NCI-H2171 (cell line): ENCODE data around the gene NDUFA8.
"Not testable (repeated sequence)": the region's sequence is repeated elsewhere in the genome, so short reads cannot be mapped to it uniquely, and the experiment has no call there.

Source experiments
- DNase-seq: peaks from one replicate; lab custom pipeline; 2025; lab: John Stamatoyannopoulos, UW

The NDUFA8 gene

GRCh38 chr9:122121391-122121790 is 38.2 kb downstream of the NDUFA8 start:
- no peak for DNase-seq

GRCh38 chr9:122120316-122121071 is 39.1 kb downstream of the NDUFA8 start:
- DNase-seq: no peak

GRCh38 chr9:122119721-122120120 is 39.9 kb downstream of the NDUFA8 start:
- DNase-seq: no peak

GRCh38 chr9:122119166-122119521 is 40.4 kb downstream of the NDUFA8 start:
- DNase-seq: no peak

GRCh38 chr9:122118343-122119165 is 41.0 kb downstream of the NDUFA8 start:
- no peak for DNase-seq

GRCh38 chr9:122117241-122117640 is 42.3 kb downstream of the NDUFA8 start:
- not testable (repeated sequence) for DNase-seq

GRCh38 chr9:122116448-122117173 is 43.0 kb downstream of the NDUFA8 start:
- no peak for DNase-seq

GRCh38 chr9:122116040-122116439 is 43.5 kb downstream of the NDUFA8 start:
- no peak for DNase-seq

- DNase-seq: no peak
These were observed 44.2 kb downstream of the NDUFA8 start for GRCh38 chr9:122115176-122116035.

GRCh38 chr9:122113574-122113973 is 46.0 kb downstream of the NDUFA8 start:
- DNase-seq: no peak

- DNase-seq: no peak
These were observed 47.3 kb downstream of the NDUFA8 start for GRCh38 chr9:122112238-122112637.

GRCh38 chr9:122111413-122112085 is 48.0 kb downstream of the NDUFA8 start:
- DNase-seq: no peak

GRCh38 chr9:122110100-122110833 is 49.3 kb downstream of the NDUFA8 start:
- DNase-seq: no peak

- DNase-seq: no peak
These were observed 50.4 kb downstream of the NDUFA8 start for GRCh38 chr9:122109035-122109813.

- no peak for DNase-seq
These were observed 52.2 kb downstream of the NDUFA8 start for GRCh38 chr9:122107291-122107805.

GRCh38 chr9:122106576-122106975 is 53.0 kb downstream of the NDUFA8 start:
- no peak for DNase-seq

- no peak for DNase-seq
These were observed 55.6 kb downstream of the NDUFA8 start for GRCh38 chr9:122103985-122104384.

- no peak for DNase-seq
These were observed 57.4 kb downstream of the NDUFA8 start for GRCh38 chr9:122102156-122102555.

GRCh38 chr9:122100756-122101155 is 58.8 kb downstream of the NDUFA8 start:
- DNase-seq: no peak
